IPS-11a (cell line): ENCODE measurements around the gene CFAP74.

Experiments
- H3K4me3 ChIP-seq: one replicate; pipeline ENCODE4 v1.5.1; 2013; ENCODE audit warnings: low read depth, low read length, control low read depth

Gene CFAP74

GRCh38 chr1:2022063-2022770, 18.6 kb upstream of the CFAP74 start:
- H3K4me3 ChIP-seq: no peak overlapping the region

- no peak overlapping the region for H3K4me3 ChIP-seq
Observed at GRCh38 chr1:2021550-2021949, 18.0 kb upstream of the CFAP74 start.

GRCh38 chr1:2020310-2020655, 16.7 kb upstream of the CFAP74 start:
- no peak overlapping the region for H3K4me3 ChIP-seq

- peak overlapping the region; percentile 17 for H3K4me3 ChIP-seq
Observed at GRCh38 chr1:2019571-2020309, 16.2 kb upstream of the CFAP74 start.

GRCh38 chr1:2019172-2019543, 15.6 kb upstream of the CFAP74 start, which contains the start of gene GABRD:
Gene GABRD (plus strand): TSS chr1:2019345. CDS start chr1:2019424, 79 bp downstream.
- peak within 1 kb of the TSS; percentile 17 for H3K4me3 ChIP-seq

- peak overlapping the region; percentile 17 for H3K4me3 ChIP-seq
Observed at GRCh38 chr1:2018217-2019171, 14.9 kb upstream of the CFAP74 start.

GRCh38 chr1:2016123-2016522, 12.5 kb upstream of the CFAP74 start:
- H3K4me3 ChIP-seq: no peak overlapping the region

- no peak overlapping the region for H3K4me3 ChIP-seq
Observed at GRCh38 chr1:2014741-2015735, 11.5 kb upstream of the CFAP74 start.

- H3K4me3 ChIP-seq: no peak overlapping the region
Observed at GRCh38 chr1:2014181-2014580, 10.6 kb upstream of the CFAP74 start.

GRCh38 chr1:2009101-2010053, 5.8 kb upstream of the CFAP74 start:
- H3K4me3 ChIP-seq: no peak overlapping the region

GRCh38 chr1:2004856-2005255, 1.3 kb upstream of the CFAP74 start:
- no peak overlapping the region for H3K4me3 ChIP-seq

GRCh38 chr1:2001773-2002411, 1.7 kb downstream of the CFAP74 start:
- no peak overlapping the region for H3K4me3 ChIP-seq

- H3K4me3 ChIP-seq: no peak overlapping the region
Observed at GRCh38 chr1:2000850-2001249, 2.7 kb downstream of the CFAP74 start.

GRCh38 chr1:2000432-2000831, 3.2 kb downstream of the CFAP74 start:
- no peak overlapping the region for H3K4me3 ChIP-seq

GRCh38 chr1:1997576-1997975, 6.0 kb downstream of the CFAP74 start:
- no peak overlapping the region for H3K4me3 ChIP-seq

GRCh38 chr1:1996207-1996651, 7.4 kb downstream of the CFAP74 start:
- H3K4me3 ChIP-seq: no peak overlapping the region

- no peak overlapping the region for H3K4me3 ChIP-seq
Observed at GRCh38 chr1:1994536-1994935, 9.1 kb downstream of the CFAP74 start.

- no peak overlapping the region for H3K4me3 ChIP-seq
Observed at GRCh38 chr1:1990222-1990621, 13.4 kb downstream of the CFAP74 start.

- no peak overlapping the region for H3K4me3 ChIP-seq
Observed at GRCh38 chr1:1989789-1990188, 13.8 kb downstream of the CFAP74 start.
